Measurements from ENCODE around the gene SP8.

Gene SP8

GRCh38 chr7:20776214-20776911 is 10.3 kb downstream of the SP8 start:
- DNase-seq (ENCODE audit: low read depth in 1 of 2, low spot score in 1 of 2): no peak

GRCh38 chr7:20754001-20754400 is 32.7 kb downstream of the SP8 start:
- DNase-seq (ENCODE audit: low read depth in 1 of 2, low spot score in 1 of 2): no peak

GRCh38 chr7:20749906-20750305 is 36.8 kb downstream of the SP8 start:
- DNase-seq (ENCODE audit: low read depth in 1 of 2, low spot score in 1 of 2): no peak

GRCh38 chr7:20748853-20749252 is 37.8 kb downstream of the SP8 start:
- DNase-seq (ENCODE audit: low read depth in 1 of 2, low spot score in 1 of 2): no peak

- no peak for DNase-seq (ENCODE audit: low read depth in 1 of 2, low spot score in 1 of 2)
Observed at GRCh38 chr7:20747001-20747400, 39.7 kb downstream of the SP8 start.

- no peak for DNase-seq (ENCODE audit: low read depth in 1 of 2, low spot score in 1 of 2)
Observed at GRCh38 chr7:20745702-20746101, 41.0 kb downstream of the SP8 start.

GRCh38 chr7:20744954-20745446 is 41.7 kb downstream of the SP8 start:
- no peak for DNase-seq (ENCODE audit: low read depth in 1 of 2, low spot score in 1 of 2)

GRCh38 chr7:20742913-20743312 is 43.8 kb downstream of the SP8 start:
- no peak for DNase-seq (ENCODE audit: low read depth in 1 of 2, low spot score in 1 of 2)

GRCh38 chr7:20741801-20742200 is 44.9 kb downstream of the SP8 start:
- no peak for DNase-seq (ENCODE audit: low read depth in 1 of 2, low spot score in 1 of 2)

- no peak for DNase-seq (ENCODE audit: low read depth in 1 of 2, low spot score in 1 of 2)
Observed at GRCh38 chr7:20738518-20739481, 47.9 kb downstream of the SP8 start.

- no peak for DNase-seq (ENCODE audit: low read depth in 1 of 2, low spot score in 1 of 2)
Observed at GRCh38 chr7:20737840-20738448, 48.7 kb downstream of the SP8 start.

GRCh38 chr7:20735346-20736065 is 51.2 kb downstream of the SP8 start:
- DNase-seq (ENCODE audit: low read depth in 1 of 2, low spot score in 1 of 2): no peak
